HG02973 (cell line): ENCODE data around the gene SPC25.
"Not testable (repeated sequence)": the region's sequence is repeated elsewhere in the genome, so short reads cannot be mapped to it uniquely, and the experiment has no call there.

ENCODE experiments used
- ATAC-seq: cut with Tn5 transposase; IDR thresholded peaks from one replicate; pipeline ENCODE4 v1.9.1; 2021; ENCODE audit warnings: moderate library complexity; ENCODE audit not compliant: unreplicated experiment

SPC25 gene, protein sequence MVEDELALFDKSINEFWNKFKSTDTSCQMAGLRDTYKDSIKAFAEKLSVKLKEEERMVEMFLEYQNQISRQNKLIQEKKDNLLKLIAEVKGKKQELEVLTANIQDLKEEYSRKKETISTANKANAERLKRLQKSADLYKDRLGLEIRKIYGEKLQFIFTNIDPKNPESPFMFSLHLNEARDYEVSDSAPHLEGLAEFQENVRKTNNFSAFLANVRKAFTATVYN

DNA sequence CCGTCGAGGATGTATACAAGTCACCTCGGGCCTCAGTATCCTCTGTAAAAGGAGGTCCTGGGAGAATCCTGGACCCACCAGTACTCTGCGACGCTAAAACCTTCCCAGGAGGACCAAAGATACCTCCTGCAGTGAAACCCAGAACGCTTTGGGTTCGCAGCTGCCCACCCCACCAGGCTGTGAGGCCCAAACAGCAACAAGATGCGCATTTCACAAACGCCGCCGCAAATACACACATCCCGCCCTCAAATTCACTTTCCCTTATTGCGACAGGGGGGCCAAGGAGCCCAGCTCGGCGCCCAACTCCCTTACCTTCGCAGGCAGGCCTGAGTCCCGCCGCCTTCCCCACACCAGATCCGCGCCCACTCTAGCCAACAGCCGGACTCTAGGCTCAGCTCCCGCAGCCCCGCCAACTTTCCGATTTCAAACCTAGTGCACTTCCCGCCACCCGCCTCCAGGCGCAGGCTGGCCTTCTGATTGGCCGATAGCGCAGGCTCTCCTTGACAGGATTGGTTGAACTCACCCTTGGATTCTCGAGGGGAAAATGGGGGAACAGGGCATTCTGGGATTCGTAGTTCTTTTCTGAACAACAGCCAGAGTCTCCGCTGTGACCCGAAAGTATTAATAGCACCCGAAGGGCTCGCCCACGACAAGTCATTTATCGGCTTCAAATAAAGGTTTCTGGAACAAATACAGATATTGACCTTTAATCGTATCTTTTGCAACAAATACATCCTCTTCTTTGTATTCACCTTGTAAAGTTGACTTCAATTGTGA is at the start of gene SPC25:
Gene SPC25, minus strand, starts transcription at position 425 of the 777 bp plus-strand sequence. CDS start 911 bp downstream, outside the sequence.
- peak; percentile 100 for ATAC-seq

DNA sequence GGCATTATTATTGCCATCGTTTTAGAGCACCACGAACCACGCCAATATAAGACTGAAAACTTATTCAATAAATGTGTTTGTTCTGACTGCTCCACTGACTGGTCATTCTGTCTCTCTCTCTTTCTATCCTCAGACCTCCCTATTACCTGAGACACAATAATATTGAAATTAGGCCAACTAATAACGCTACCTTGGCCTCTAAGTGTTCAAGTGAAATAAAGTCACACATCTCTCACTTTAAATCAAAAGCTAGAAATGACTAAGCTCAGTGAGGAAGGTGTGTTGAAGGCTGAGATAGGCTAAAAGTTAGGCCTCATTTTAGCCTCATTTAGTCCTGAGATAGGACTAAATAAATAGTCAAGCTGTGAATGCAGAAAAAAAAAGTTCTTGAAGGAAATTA is 49.7 kb upstream of the SPC25 start:
- peak; percentile 81 for ATAC-seq

DNA sequence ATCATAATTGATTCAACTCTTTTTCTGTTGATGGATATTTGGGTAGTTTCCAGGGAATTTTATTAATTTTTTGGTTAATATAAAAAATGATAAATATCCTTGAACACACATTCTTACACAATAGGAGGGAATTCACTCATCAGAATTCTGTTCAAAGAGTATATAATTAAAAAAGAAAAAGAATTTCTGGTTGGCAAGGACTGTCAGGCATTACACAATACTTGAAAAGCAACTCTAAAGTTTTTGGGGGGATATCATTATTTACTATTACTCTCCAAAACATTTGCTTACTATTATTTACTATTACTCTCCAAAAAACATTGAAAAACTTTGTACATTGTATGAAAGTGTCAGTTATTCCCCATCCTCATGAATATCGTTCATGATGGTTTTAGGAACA is 48.8 kb upstream of the SPC25 start:
- no peak for ATAC-seq

DNA sequence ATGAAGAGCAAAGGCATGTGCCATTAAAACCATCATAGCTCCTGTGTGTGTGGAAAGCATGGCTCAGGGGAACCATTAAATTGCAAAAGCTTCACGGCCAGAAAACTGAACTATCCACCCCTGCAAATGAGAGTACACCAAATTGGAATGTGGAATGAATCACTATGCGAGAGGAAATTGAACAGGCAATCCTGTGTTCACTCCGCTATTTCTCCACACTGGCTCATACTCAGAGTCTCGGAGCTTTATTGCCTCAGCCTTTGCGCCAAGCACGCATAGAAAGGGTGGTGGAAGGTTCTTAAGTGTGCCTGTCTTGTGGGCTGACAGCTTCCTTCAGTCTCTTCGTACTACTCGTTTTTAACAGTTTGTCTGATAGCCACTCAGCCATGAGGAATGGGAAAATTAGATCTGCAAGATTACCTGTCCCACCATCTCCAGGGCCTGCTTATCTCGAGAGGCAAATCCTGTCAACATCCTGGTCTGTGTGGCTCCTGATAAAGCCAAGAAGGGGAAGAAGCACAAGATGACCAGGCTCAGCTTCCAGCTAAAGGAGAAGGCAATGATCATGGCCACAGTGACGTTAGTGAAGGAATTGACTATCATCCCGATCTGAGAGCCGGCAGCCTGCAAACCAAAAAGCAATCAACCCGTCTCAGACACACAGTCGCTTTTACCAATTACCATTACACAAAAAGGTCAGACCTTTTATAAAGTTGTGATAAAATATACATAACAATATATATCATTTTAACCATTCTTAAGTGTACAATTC is 45.8 kb upstream of the SPC25 start:
- ATAC-seq, result no peak

DNA sequence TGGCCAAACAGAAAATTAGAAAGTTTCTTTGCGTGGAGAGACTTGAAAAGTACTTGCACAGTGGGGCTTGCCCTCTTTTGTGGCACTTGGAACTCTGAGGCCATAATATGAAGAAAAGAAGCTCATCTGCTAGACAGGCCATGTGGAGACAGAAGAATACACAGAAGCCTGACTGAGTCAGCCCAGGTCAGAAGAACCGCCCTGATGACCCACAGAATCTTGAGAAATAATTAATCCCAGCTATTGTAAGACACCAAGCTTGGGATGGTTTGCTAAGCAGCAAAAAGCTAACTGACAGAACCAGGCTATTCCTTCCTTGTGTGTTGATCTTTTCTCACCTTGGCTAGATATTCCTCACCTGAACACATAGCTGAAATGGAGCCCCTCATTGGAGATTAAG is 44.6 kb upstream of the SPC25 start:
- no peak for ATAC-seq

DNA sequence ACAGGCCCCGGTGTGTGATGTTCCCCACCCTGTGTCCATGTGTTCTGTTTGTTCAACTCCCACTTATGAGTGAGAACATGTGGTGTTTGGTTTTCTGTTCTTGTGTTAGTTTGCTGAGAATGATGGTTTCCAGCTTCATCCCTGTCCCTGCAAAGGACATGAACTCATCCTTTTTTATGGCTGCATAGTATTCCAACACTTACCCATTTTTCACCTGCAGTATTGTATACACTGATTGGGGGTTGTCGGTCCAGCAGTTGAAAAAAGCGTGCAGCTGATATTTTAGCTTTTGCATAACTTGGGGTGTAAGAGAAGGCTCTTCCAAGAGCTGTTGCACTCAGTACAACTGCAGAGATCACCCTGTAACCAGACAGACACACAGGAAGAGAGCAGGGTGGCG is 41.9 kb upstream of the SPC25 start:
- not testable (repeated sequence) for ATAC-seq

DNA sequence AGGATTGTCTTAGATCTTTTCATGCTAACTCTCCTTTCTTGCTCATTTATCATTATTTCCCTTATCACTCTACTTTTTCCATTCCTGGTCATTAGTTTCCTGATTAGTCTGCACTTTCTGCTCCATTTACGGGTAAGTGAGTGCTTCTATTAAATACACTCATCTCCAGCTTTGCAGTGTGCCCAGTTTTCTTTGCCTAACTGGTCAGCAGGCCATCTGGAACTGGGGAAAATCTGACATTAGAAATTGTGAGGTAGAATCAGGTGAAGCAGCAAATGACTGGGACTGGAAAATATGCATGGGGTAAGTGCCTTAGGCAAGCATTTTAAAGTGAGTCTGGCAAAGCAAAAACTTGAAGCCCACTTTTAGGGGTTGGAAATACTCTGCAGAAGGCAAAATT is 40.0 kb upstream of the SPC25 start:
- ATAC-seq, result no peak

DNA sequence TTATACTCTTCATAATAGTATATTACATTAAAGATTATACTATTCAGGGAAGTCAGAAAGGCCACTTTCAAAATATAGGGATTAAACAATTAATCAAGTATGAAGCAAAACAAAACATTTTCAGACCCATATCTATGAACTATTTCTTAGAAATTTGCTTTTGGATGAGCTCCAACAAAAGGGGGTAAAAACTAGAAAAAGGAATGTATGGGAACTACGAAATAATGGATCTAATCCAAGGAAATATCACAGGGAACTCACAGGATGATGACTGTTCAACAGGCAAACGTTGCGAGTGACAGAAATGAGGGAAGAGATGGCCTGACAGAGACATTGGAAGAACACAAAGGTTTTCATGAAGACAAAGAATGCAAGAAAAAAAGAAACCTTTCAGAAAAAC is 38.8 kb upstream of the SPC25 start:
- no peak for ATAC-seq

DNA sequence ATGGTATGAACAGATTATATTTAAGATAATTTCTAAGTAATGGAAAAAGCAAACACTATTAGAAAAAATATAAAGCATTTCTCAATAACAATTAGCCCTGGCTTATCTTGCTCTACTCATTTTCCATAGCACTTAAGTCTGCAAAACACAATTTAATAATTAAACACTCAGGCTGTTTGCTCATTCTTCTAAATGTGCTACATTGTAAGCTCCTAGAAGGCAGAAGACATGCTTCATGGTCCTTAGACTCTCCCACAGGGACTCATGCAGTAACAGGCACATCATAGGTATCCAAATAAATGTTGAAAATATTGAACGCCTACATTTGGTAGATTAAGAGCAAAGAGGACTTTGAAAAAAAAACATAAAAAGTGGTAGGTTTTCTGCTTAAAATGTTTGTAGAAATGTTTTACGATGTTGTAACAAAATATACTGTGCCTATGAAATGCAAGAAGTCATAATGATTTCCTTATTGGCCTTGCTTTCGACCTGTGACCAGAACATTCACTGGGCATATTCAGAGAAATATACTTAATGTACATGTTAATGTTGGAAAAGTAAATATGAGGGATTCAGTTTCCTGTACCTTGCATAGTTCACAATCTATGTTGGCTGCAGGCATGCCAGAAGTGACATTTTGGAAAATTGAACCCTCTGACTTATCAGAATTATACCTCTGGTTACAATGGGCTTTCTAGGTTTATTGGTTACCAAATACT is 38.0 kb upstream of the SPC25 start:
- ATAC-seq, result no peak

DNA sequence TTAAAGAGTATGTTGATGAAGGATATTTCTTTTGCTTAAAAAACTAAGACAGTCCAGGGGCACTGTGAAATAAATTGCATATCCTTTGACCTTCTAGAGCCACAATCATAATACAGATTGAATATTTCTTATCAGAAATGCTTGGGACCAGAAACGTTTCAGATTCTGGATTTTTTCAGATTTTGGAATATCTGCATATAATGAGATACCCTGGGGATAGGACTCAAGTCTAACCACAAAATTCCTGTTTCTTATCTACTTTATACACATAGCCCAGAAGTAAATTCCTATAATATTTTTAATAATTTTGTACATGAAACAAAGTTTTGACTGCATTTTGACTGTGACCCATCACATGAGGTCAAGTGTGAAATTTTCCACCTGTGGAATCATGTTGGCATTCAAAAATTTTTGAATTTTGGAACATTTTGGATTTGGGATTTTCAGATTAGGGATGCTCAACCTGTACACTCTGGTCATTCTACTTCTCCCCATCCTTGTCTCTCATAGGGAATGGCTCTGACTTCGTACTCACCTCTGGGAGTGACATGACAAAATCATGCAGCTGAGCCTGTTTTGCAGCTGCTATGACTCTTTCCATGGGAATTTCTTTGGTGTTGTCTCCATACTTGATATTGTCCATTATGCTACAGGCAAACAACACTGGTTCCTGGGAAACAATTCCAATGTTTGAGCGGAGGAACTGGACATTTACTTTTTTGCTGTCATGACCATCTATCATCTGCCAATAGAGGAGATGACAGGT is 36.6 kb upstream of the SPC25 start:
- no peak for ATAC-seq

DNA sequence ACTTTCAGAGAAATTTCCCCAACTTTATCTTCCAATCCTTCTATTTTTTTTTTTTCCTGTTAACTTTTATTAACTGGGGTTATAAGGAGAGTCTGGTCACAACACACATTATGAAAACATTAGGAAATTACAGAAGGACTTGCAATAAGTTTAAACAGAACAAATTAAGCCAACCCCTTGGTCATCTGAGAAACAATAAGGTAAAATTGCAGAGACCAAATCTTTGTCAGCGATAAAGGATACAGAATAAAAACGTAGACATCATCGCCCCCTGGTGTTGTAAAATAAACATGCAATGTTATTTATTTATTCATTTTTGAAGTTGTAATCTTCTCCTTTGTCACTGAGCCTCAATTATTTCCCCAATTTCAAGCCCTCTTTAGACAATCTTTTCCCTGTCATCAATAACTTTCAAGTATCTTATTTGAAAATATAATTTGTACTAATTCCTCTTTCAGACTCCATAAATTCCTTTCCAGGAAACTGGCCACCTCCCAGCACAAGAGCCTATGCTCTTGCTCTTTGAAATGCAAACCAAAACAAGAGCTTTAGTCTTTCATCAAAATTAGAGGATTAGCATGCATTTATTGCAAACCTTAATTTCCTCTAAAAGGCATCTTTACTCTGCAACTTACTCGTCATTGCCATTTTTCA is 30.4 kb upstream of the SPC25 start:
- no peak for ATAC-seq

DNA sequence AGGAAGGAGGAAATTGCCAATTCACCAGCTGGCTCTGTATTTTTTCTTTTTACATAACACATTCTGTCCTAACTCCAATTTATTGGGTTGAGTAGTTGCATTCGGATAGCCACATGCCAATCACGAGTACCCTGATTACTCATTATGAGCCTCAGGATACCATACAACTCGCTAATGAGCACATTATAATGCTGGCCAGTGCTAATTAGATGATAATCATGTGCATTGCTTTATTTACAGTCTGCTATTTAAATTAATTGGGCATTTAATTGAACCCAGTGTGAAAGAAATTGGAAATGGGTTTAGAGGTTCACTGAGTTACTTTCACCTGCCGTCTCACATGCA is 26.1 kb upstream of the SPC25 start:
- no peak for ATAC-seq

DNA sequence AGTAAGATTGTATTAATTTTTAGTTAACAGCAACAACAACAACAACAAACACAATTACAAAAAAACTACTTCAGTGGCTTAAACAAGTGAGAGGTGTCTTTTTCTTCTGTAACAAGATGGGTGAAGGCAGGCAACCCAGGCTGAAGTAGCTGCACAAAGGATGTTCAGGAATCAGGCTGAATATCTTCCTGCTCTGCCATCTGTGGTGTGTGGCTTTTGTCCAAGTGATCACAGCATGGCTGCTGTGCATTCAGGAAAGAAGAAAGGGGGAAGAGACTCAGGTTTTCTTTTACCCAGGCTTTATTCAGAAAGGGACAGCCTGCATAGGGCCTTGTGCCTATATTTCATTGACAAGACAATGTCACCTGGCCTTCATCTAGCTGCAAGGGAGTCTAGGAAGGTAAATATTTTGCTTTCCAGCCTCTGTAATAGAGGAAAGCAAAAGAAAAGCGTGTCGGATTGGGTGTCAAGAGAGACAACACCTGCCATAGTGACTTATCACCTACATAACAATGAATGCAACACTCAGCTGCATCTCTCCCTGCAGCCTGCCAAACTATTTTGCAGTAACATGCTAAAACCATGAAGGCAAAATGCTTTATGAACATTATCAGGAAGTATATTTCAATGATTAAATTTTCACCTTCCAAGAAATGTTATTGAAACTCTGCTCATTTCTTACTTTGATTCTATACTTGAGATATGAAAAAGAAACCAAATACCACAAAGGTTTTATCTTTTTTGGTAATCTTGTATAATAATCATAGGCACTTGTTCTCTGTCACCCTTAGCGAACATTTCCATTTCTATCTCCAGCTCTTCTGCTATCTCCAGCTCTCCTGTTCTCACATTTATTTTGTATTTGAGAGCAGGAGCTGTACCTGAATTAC is 25.5 kb upstream of the SPC25 start:
- no peak for ATAC-seq

DNA sequence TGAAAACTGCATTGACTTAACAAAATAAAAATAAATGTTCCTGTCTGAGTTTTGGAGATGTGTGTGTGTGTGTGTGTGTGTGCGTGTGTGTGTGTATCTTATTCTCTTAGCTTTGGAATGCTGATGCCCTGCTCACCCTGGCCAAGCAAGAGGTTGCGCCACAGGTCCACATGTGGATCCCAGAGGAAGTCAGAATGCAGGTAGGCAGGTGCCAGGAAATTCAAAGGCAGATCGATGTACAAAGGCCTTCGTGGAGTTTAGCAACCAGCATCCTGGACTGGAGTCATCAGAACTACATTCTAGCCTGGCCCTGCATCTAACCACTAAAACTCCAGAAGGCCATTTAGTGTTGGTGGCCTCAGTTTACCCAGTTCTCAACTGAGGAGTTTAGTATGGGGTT is 23.3 kb upstream of the SPC25 start:
- no peak for ATAC-seq

DNA sequence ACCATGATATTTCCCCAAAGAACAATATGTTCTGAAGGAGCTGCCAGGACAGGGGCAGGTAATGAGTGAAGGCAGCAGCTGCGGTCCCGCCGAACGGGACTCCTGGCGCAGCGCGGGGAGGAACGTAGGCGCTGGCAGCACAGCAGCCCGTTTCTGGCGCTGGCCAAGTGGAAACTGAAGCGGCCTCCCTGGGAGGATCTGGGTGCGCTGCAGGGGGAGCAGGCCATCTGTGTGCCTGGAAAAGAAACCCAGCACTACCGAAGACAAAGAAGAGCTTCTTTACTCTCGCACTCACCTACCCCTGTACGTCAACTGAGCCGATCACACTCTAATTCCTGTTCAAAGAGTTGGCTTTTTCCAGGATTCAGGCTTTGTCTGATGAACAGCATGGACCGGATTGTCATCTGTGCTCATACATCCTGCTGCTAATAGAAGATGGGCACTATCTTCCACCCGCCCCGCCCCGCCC is 22.7 kb upstream of the SPC25 start:
- no peak for ATAC-seq

DNA sequence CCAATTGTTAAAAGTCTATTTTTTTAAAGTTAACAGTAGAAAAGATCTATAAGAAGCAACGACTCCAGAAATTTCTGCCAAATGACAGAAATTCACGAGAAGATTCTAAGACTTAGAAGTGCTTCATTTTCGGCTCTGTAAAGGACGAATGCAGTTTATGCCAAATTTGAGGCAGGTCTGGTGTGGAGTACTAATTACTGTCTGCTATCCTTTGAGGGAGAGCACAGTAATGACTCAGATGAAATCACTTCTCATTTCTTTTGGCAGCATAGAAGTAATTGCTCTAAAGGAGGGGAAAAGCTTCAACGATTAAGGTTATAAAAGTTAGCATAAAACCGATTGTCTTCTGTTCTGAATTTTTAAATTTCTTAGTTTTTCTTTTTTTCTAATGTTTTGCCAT is 22.2 kb upstream of the SPC25 start:
- ATAC-seq, result no peak

DNA sequence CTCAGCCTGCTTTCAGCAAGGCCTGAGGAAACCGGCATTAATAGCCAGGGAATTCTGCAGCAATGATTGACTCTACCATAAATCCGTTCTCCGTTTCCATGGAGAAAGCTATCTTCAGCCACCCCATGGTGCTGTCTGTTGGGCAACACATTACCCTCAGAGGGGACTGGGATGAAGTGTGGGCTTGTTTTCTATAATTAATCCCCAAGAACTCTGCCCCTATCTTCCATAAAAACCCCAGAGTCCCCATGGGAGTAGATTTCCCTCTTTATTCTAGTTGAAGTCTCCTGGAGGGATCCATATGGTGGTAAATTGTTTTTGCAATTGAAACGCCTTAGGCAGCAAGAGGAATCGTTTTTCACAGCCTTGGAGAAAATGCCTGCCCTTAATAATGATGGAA is 20.1 kb upstream of the SPC25 start:
- no peak for ATAC-seq

DNA sequence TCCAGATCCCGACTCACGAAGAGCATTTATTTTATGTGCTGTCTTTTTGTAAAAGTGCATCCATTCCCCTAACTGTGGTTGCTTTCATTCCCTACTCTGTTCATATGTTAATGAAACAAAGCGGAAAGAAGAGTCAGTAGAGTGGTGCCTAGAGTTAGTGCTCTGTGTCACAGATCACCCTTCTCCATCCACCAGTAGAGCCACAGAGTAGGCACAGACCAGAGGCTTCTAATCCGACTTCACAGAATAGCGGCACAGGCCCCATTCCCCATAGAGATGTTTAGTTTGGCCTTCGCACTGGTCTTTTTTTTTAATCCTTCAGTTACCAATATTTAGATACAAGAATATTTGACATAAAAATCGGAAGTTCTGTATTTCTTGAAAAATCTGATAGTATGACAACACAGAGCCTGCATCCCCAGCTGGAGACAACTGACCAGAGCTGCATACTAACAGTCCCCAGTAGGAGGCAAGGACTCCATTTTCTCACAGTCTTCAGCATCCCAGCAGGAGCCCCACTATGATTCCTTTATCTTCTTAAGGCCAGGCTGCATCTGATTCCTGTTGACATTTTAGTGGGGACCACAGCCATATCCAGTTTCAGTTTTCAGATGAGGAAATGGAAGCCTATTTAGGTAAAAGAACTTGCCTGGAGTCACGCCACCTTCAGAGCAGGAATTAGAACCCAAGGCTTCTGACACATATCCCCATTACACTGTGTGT is 17.9 kb upstream of the SPC25 start:
- no peak for ATAC-seq
